NOMO-1 treated with dmso at 0.1 percent for 144 hours (cell line): ENCODE data around the gene MARK2.
"Not testable (repeated sequence)": the region's sequence is repeated elsewhere in the genome, so short reads cannot be mapped to it uniquely, and the experiment has no call there.

Source experiments
- DNase-seq: peaks from one replicate; lab custom pipeline; 2025; ENCODE audit not compliant: unreplicated experiment; lab: John Stamatoyannopoulos, UW

Gene MARK2

GRCh38 chr11:63853476-63853875 is 14.6 kb downstream of the MARK2 start:
- DNase-seq: no peak

DNA sequence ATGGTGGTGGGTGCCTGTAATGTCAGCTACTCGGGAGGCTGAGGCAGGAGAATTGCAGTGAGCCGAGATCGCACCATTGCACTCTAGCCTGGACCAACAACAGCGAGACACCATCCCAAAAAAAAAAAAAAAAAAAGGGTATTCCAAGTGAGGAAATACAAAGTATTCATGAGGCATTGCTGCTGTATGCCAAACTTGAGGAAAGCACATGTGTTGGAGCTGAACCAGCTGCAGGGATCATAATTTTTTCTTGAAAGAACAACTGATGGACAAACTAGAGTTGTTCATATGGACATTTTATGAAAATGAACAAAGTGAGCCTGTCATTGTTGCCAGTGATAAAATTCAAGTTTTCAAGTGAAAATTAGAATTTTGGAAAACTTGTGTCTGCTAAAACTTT is 15.8 kb downstream of the MARK2 start:
- DNase-seq: no peak

- DNase-seq: no peak
Observed at GRCh38 chr11:63855975-63856374, 17.1 kb downstream of the MARK2 start.

DNA sequence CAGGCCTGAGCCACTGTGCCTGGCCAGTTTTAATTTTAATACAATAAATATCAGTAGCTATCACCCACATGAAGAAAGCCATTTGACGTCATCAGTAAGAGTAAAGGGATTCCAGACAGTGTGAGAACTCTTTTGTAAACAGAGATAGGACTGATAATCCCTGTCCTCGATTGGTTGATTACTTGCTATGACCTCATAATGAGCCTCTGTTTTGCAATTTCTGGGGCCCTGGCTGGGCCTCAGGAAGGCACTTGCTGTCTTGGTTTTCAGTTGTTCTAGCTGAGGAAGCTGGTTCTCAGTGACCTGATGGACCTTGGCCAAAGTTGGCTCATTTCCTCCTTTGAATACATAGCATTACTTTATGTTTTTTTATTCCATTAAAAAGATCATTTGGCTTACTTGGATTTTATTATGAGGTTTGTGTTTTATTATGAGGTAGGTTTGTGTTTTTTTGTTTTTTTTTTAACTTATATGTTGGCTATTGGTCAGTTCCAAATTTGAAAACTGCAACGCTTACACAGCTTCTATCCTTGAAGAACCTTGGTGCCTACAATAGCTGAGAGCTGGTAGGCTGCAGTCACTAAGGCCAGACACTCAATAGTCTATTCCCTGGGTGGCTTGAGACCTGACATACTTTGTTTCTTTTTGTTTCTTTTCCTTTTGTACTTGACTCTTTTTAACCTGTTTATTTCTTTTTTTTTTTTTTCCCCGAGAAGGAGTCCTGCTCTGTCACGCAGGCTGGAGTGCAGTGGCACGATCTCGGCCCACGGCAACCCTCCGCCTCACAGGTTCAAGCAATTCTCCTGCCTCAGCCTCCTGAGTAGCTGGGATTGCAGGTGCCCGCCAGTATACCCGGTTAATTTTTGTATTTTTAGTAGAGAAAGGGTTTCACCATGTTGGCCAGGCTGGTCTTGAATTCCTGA is 20.0 kb downstream of the MARK2 start:
- peak; percentile 66 for DNase-seq

GRCh38 chr11:63862923-63863322 is 24.0 kb downstream of the MARK2 start:
- peak; percentile 30 for DNase-seq

GRCh38 chr11:63863620-63864019 is 24.7 kb downstream of the MARK2 start:
- not testable (repeated sequence) for DNase-seq

GRCh38 chr11:63866211-63866610 is 27.3 kb downstream of the MARK2 start:
- peak; percentile 38 for DNase-seq

DNA sequence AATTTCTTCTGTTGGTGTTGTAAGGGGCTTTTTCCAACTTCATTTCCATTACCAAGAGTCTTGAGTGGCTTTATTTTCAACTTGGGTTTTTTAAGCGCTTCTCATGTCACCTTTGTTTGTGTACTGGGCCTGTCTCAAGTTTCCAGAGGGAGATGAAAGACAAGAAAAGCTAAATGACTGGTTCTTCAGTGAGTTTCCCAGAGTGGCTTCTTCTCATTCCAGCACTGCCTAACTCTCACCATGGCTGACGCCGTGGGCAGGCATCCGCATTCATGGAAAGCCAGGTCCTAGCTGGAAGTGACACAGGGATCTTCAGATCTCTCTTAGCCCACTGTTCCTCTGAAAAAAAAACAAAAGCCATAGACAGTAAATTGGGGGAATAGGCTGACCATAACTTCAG is 28.6 kb downstream of the MARK2 start:
- no peak for DNase-seq

GRCh38 chr11:63868399-63869064 is 29.6 kb downstream of the MARK2 start:
- DNase-seq: no peak

DNA sequence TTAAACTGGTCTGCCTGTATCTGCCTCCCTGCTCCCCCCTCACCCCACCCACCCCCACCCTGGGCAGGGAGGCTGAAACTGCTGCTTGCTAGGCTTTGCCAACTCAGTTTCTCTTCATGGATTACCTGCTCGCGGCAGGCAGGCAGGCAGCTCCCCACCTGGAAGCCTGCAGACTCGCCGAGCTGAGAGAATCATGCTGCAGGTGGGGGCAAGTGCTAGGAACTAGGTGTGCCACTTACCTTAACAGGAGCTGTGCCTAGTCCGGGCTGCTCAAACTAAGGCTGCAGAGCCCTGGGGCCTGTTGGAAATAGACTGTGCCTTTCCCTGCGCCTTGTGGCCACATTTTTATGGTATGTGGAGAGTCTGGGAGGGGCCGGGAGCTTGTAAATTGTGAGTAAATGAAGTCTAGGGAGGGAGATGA is 30.3 kb downstream of the MARK2 start:
- no peak for DNase-seq

GRCh38 chr11:63869683-63870082 is 30.8 kb downstream of the MARK2 start:
- no peak for DNase-seq

GRCh38 chr11:63870351-63871140 is 31.6 kb downstream of the MARK2 start:
- DNase-seq: no peak

DNA sequence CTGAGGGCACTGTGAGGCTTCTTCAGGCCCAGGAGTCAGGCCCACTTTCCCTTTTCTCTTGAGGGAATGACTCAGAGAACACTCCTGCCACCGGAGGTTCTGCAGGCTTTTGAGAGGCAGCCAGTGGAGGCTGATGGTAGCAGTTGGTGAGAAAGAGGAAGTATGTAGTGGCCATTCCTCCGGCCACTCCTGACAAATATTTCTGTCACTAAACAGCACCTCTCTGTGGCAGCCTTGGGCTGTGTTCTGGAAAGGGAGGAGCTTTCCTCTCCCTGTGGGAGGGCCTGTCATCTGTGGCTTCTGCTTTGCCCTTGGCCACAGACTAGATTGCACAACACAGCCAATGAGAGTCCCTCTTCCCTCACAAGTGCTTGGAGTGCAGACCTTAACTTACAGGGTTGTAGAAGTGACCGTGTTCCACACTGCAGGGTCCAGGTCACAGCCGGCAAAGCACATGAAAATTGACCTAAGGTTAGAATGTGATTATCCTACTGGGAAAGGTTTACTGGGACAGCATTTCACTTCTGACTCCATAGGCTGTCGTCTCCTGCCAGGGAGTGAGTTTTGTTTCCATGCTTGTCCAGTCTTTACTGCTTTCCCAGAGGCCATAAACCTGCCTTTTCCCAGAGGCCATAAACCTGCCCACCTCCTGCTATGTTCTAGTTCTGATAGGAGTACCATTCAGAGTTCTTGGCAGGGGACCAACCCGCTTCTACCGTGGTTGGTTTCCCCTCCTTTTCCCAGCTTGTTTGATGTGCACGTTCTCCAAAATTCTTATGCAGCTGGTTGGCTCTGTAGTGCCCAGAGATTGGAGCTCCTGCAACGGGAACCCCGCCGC is 33.3 kb downstream of the MARK2 start:
- DNase-seq: peak; percentile 98

DNA sequence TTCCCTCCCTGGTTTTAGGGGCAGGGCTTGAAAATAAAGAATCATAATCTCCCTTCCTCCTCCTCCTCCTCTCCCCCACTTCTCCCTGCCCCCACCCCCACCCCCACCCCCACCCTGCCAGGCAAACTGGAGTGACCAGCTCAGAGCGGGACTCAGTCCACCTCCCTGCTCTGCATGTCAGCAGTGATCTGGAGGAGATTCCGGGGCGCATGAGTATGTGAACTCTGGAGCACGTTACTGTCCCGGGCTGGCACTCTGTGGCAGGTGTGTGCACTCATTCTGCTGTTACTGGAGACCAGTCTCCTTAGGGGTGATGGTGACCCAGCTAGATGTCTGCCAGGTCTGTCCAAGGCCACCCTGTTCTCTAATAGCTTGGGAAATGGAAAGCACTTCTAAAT is 33.9 kb downstream of the MARK2 start:
- no peak for DNase-seq

- DNase-seq: no peak
Observed at GRCh38 chr11:63873311-63873710, 34.4 kb downstream of the MARK2 start.

GRCh38 chr11:63874511-63874910 is 35.6 kb downstream of the MARK2 start:
- DNase-seq: no peak

- no peak for DNase-seq
Observed at GRCh38 chr11:63875506-63876065, 36.7 kb downstream of the MARK2 start.

DNA sequence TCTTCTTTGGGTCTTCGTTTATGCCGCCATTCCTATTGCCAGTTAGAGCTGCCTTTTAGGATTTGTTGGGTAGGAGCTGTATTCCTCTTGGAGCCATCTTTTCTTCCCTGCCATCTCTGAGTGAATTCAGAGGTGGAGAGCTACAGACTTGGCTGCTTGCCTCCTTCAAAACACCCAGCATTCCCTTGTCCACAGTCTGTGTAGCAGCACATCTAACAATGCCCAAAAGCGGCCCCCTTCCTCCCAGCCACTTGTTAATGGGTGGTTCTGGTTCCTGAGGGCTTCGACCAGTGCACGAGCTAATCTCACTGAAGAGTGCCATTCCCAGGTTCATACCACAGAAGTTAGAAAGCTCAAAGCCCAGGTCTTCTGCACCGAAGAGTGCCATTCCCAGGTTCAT is 37.7 kb downstream of the MARK2 start:
- no peak for DNase-seq

DNA sequence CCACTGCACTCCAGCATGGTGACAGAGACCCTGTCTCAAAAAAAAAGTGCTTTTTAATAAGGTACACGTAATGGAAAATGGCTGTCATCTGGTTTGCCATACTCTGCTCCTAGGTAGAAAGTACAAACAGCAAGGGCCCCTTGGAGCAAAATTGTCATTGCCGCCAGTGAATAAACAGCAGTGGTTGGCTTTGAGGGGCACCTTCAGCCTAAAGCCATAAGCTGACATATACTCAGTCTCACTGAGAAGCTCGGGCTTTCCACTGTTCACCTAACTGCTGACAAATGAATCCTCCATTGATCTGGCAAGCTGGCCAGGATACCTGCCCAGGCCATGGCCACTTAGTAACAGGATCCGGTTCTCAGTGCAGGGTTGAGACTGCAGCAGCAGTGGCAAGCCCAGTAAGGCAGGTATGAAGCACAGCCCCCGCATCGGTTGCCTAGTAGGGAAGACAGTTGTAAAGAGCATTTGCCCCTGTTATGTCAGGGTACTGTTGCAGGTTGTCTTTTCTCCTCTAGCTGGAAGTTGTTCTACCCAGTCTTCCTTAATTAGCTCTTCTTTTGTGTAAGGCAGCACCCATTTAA is 38.8 kb downstream of the MARK2 start:
- no peak for DNase-seq
